Fibroblast of the aortic adventitia (primary cell): ENCODE data around the gene INSYN1. TPM values are rescaled to one million over a fixed set of nuclear protein-coding genes. Genes with fewer than 3 reads are reported as not detected.

Experiments used
- DNase-seq: peaks from one replicate; pipeline ENCODE4 v3.0.0-alpha.2; 2010; ENCODE audit warnings: low read depth
- H3K4me3 ChIP-seq: 2 replicates; pipeline ENCODE4 v1.5.1; 2011; ENCODE audit warnings: low read depth, mild to moderate bottlenecking, control low read depth, low read length, moderate library complexity
- CTCF ChIP-seq: IDR thresholded peaks from 2 replicates; pipeline ENCODE4 v1.5.1; 2011; ENCODE audit warnings: mild to moderate bottlenecking, low read length, control low read depth, inconsistent platforms; ENCODE audit not compliant: insufficient read depth
- total RNA-seq: library from RNA; depleted of rRNA; stranded (reverse); fragments of >200 nt; gene quantifications from 2 replicates; pipeline ENCODE4 v1.2.3, GENCODE V29; 2012; ENCODE audit warnings: low replicate concordance

Gene INSYN1
- total RNA-seq, 1 donor = 1.2 TPM

- DNase-seq = peak; percentile 10
- TF ChIP-seq CTCF = no peak
- H3K4me3 ChIP-seq = no peak overlapping the region
These were observed 7.5 kb upstream of the INSYN1 start for GRCh38 chr15:73760330-73761329.

- DNase-seq = no peak
- no peak for TF ChIP-seq CTCF
- H3K4me3 ChIP-seq = no peak overlapping the region
These were observed 5.3 kb upstream of the INSYN1 start for GRCh38 chr15:73758461-73758860.

GRCh38 chr15:73757571-73757970 is 4.4 kb upstream of the INSYN1 start:
- no peak for DNase-seq
- TF ChIP-seq CTCF = no peak
- H3K4me3 ChIP-seq = no peak overlapping the region

GRCh38 chr15:73756947-73757513 is 3.9 kb upstream of the INSYN1 start:
- DNase-seq = no peak
- TF ChIP-seq CTCF = no peak
- no peak overlapping the region for H3K4me3 ChIP-seq

- no peak for TF ChIP-seq CTCF
- no peak for DNase-seq
- H3K4me3 ChIP-seq = no peak overlapping the region
These were observed 3.2 kb upstream of the INSYN1 start for GRCh38 chr15:73756390-73756789.

- no peak for DNase-seq
- H3K4me3 ChIP-seq = no peak overlapping the region
- TF ChIP-seq CTCF = no peak
These were observed 2.8 kb upstream of the INSYN1 start for GRCh38 chr15:73755946-73756345.
